Right lobe of liver (tissue), 4 donors: ENCODE results near the gene ARID4B.
"Not testable (repeated sequence)": the region's sequence is repeated elsewhere in the genome, so short reads cannot be mapped to it uniquely, and the experiment has no call there.

Source experiments
- CTCF ChIP-seq, 4 donors: fragments of 200-600 bp in 3 of 4; fragments of 450-650 bp in 1 of 4; IDR thresholded peaks; one replicate each; pipeline versions ENCODE4 v1.5.1 to v1.8.0; 2016 to 2022; ENCODE audit warnings: antibody characterized with exemption in 4 of 4, mild to moderate bottlenecking in 2 of 4
- POLR2A ChIP-seq: fragments of 450-650 bp; IDR thresholded peaks from one replicate; pipeline ENCODE4 v1.6.1; 2017; ENCODE audit warnings: antibody characterized with exemption, mild to moderate bottlenecking
- donor health status: DM: no; HTN: no; CAD: no.
- donor health status: DM: no; HTN: no; CAD: no.
- donor health status: DM: no; HTN: yes; CAD: no.

GRCh38 chr1:235283636-235284035 is 44.3 kb downstream of the ARID4B start:
- not testable (repeated sequence) for TF ChIP-seq CTCF (IDR thresholded peaks at IDR 0.05); POLR2A
